Suprapubic skin (tissue), 4 donors: ENCODE measurements around the gene ZDHHC1.

Experiments
- POLR2A ChIP-seq, 2 donors: fragments of 450-650 bp; IDR thresholded peaks; one replicate each; pipeline ENCODE4 v1.6.1; 2017; ENCODE audit warnings: antibody characterized with exemption in 2 of 2, mild to moderate bottlenecking in 2 of 2, moderate library complexity in 2 of 2
- POLR2AphosphoS5 ChIP-seq, 3 donors: sonication (generic); formaldehyde crosslinking; IDR thresholded peaks; one replicate each; pipeline ENCODE4 v1.6.1; 2017; ENCODE audit warnings: antibody characterized with exemption in 3 of 3
- TF ChIP-seq, protein P1 (sequence below), 2 donors: fragments of 200-600 bp in 1 of 2; fragments of 450-650 bp in 1 of 2; sonication (generic) in 1 of 2; IDR thresholded peaks; one replicate each; pipeline ENCODE4 v1.5.1; 2016 to 2019; ENCODE audit warnings: antibody characterized with exemption in 2 of 2, mild to moderate bottlenecking in 1 of 2, moderate library complexity in 1 of 2

DNA sequence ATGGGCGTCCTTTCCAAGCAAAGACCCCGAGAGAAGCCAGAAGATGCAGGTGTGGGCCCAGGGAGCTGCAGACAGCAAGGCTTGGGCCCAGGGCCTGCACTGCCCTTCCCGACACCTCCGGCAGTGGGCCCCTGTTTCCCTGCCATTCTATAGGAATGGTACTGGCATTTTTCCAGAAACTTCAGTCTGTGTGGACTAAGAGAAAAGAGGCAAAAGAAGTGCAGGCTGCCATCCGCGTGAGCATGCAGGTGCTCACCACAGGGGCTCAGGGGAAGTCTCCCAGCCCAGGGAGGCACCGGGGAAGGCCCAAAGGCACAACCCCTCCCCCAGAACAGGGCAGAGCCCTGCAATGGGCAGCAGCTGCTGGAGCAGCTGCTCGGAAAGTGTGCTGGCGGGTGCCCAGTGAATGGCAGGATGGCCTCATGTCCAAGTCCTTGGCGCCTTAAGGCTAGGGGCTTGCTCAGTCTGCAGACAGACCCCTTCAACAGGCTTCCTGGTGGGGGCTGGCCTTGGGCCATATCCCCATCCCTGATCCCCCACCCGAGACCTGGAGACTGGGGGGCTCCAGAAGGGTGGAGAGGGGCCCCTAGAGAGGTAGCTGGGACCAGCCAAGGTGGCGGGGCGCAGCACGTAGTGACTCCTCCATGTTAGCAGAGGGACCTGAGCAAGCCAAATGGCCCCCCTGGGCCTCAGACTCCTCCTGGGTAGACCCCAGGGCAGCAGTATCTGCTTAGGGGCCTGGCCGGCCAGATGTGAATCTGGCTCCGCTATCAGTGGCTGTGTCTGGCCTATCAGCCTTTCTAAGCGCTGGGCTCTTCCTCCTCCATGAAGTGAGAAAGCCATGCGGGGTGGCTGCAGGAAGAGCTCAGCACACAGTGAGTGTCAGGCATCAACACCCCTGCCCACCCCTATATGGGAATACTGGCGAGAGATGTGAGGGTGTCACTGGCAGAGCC lies 16.2 kb downstream of the ZDHHC1 start:
- TF ChIP-seq, protein P1, sequence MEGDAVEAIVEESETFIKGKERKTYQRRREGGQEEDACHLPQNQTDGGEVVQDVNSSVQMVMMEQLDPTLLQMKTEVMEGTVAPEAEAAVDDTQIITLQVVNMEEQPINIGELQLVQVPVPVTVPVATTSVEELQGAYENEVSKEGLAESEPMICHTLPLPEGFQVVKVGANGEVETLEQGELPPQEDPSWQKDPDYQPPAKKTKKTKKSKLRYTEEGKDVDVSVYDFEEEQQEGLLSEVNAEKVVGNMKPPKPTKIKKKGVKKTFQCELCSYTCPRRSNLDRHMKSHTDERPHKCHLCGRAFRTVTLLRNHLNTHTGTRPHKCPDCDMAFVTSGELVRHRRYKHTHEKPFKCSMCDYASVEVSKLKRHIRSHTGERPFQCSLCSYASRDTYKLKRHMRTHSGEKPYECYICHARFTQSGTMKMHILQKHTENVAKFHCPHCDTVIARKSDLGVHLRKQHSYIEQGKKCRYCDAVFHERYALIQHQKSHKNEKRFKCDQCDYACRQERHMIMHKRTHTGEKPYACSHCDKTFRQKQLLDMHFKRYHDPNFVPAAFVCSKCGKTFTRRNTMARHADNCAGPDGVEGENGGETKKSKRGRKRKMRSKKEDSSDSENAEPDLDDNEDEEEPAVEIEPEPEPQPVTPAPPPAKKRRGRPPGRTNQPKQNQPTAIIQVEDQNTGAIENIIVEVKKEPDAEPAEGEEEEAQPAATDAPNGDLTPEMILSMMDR (IDR thresholded peaks at IDR 0.05): no peak
- TF ChIP-seq POLR2A (IDR thresholded peaks at IDR 0.05) (no peak), POLR2AphosphoS5 (IDR thresholded peaks at IDR 0.05) (no peak)
